ENCODE results near the gene THOP1.

The THOP1 gene

DNA sequence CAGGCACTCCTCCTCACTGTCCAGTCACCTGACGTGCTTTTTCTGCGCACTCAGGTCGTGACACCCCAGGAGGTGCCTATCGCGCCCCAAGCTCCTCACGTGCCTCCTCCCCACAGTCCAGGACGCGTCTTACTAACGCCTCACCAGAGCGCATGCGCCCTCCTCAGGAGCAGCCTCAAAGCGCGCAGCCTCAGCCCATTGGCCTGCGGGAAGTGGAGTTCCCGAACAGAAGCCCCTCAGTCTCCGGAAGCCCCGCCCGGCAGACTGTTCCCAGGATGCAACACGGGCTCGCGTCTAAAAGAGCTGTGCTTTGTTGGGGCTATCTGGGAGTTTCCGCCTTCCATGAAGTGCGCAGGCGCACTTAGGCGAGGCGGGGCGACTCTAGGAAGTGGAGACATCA, 73.6 kb downstream of the THOP1 start:
- H3K27ac ChIP-seq (replicated peaks), result no peak overlapping the region
- TF ChIP-seq GABPA (IDR thresholded peaks at IDR 0.05; ENCODE audit: low read depth) (no peak), POLR2AphosphoS5 (IDR thresholded peaks at IDR 0.05; ENCODE audit: low read depth) (no peak), SPI1 (IDR thresholded peaks at IDR 0.05; ENCODE audit: borderline replicate concordance, low read depth) (no peak)
- TF ChIP-seq, protein P1, sequence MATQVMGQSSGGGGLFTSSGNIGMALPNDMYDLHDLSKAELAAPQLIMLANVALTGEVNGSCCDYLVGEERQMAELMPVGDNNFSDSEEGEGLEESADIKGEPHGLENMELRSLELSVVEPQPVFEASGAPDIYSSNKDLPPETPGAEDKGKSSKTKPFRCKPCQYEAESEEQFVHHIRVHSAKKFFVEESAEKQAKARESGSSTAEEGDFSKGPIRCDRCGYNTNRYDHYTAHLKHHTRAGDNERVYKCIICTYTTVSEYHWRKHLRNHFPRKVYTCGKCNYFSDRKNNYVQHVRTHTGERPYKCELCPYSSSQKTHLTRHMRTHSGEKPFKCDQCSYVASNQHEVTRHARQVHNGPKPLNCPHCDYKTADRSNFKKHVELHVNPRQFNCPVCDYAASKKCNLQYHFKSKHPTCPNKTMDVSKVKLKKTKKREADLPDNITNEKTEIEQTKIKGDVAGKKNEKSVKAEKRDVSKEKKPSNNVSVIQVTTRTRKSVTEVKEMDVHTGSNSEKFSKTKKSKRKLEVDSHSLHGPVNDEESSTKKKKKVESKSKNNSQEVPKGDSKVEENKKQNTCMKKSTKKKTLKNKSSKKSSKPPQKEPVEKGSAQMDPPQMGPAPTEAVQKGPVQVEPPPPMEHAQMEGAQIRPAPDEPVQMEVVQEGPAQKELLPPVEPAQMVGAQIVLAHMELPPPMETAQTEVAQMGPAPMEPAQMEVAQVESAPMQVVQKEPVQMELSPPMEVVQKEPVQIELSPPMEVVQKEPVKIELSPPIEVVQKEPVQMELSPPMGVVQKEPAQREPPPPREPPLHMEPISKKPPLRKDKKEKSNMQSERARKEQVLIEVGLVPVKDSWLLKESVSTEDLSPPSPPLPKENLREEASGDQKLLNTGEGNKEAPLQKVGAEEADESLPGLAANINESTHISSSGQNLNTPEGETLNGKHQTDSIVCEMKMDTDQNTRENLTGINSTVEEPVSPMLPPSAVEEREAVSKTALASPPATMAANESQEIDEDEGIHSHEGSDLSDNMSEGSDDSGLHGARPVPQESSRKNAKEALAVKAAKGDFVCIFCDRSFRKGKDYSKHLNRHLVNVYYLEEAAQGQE (IDR thresholded peaks at IDR 0.05; ENCODE audit: insufficient replicate concordance, low read depth), result no peak
- TF ChIP-seq, protein P2, sequence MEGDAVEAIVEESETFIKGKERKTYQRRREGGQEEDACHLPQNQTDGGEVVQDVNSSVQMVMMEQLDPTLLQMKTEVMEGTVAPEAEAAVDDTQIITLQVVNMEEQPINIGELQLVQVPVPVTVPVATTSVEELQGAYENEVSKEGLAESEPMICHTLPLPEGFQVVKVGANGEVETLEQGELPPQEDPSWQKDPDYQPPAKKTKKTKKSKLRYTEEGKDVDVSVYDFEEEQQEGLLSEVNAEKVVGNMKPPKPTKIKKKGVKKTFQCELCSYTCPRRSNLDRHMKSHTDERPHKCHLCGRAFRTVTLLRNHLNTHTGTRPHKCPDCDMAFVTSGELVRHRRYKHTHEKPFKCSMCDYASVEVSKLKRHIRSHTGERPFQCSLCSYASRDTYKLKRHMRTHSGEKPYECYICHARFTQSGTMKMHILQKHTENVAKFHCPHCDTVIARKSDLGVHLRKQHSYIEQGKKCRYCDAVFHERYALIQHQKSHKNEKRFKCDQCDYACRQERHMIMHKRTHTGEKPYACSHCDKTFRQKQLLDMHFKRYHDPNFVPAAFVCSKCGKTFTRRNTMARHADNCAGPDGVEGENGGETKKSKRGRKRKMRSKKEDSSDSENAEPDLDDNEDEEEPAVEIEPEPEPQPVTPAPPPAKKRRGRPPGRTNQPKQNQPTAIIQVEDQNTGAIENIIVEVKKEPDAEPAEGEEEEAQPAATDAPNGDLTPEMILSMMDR (IDR thresholded peaks at IDR 0.05; ENCODE audit: insufficient read depth, low read length), result no peak
- H3K4me3 ChIP-seq (replicated peaks; ENCODE audit: insufficient read depth, low read length), result no peak overlapping the region
- no peak for DNase-seq (ENCODE audit: low read depth in 1 of 2, low spot score in 1 of 2)
- H3K27me3 ChIP-seq (ENCODE audit: insufficient read depth, poor library complexity, severe bottlenecking), result no peaks in the 10 kb centered on the region

DNA sequence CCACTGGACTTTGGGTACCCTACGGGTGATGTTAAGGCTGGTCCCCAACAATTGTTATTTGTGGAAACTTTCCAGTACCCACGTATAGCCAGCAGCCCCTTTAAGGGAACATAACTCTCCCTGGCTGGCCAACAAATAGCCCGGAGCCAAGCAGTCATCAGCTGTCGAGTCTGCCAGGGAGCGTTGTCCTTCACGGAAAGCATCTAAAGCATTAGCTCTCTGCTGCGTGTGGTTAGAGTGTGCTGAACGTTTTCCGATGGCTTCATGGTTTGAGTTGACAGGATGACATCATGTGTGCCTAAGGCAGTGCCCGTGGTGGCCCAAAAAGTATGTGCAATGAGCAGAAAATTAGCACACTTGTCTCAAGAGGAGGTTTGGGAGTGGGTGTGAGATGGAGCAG, 78.5 kb downstream of the THOP1 start:
- H3K27ac ChIP-seq (replicated peaks), result no peak overlapping the region
- no peak for TF ChIP-seq GABPA (IDR thresholded peaks at IDR 0.05; ENCODE audit: low read depth)
- TF ChIP-seq POLR2AphosphoS5 (IDR thresholded peaks at IDR 0.05; ENCODE audit: low read depth), result no peak
- TF ChIP-seq, protein P2 (IDR thresholded peaks at IDR 0.05; ENCODE audit: insufficient read depth, low read length), result no peak
- TF ChIP-seq SPI1 (IDR thresholded peaks at IDR 0.05; ENCODE audit: borderline replicate concordance, low read depth), result no peak
- TF ChIP-seq, protein P1 (IDR thresholded peaks at IDR 0.05; ENCODE audit: insufficient replicate concordance, low read depth), result no peak
- no peak overlapping the region for H3K4me3 ChIP-seq (replicated peaks; ENCODE audit: insufficient read depth, low read length)
- DNase-seq (ENCODE audit: low read depth in 1 of 2, low spot score in 1 of 2), result no peak
- H3K27me3 ChIP-seq (ENCODE audit: insufficient read depth, poor library complexity, severe bottlenecking), result no peaks in the 10 kb centered on the region

Measured in HL-60 (cell line).